Measurements from ENCODE around the gene LRMDA.

The LRMDA gene

GRCh38 chr10:76433161-76434005, 1002.0 kb downstream of the LRMDA start:
- Histone ChIP-seq H3K36me3 (no peaks in the 10 kb centered on the region), H3K27me3 (ENCODE audit: insufficient read depth, low read depth, severe bottlenecking) (peaks cover 21% of the 10 kb centered on the region), H3K4me3 (ENCODE audit: low read depth, low read length) (no peak overlapping the region), H3K9me3 (ENCODE audit: severe bottlenecking) (no peaks in the 10 kb centered on the region), H3K27ac (no peak overlapping the region)
- peak; percentile 10 for DNase-seq
- no peak for TF ChIP-seq CTCF (IDR thresholded peaks at IDR 0.05; ENCODE audit: low read depth, low read length)

- no peaks in the 10 kb centered on the region for H3K9me3 ChIP-seq (ENCODE audit: severe bottlenecking)
- H3K27ac ChIP-seq, result no peak overlapping the region
- no peak for TF ChIP-seq CTCF (IDR thresholded peaks at IDR 0.05; ENCODE audit: low read depth, low read length)
- peaks cover 21% of the 10 kb centered on the region for H3K27me3 ChIP-seq (ENCODE audit: insufficient read depth, low read depth, severe bottlenecking)
- DNase-seq, result no peak
- H3K36me3 ChIP-seq, result no peaks in the 10 kb centered on the region
- no peak overlapping the region for H3K4me3 ChIP-seq (ENCODE audit: low read depth, low read length)
These were observed 1003.7 kb downstream of the LRMDA start for GRCh38 chr10:76435157-76435556.

GRCh38 chr10:76436401-76436811, 1005.0 kb downstream of the LRMDA start:
- no peak for TF ChIP-seq CTCF (IDR thresholded peaks at IDR 0.05; ENCODE audit: low read depth, low read length)
- Histone ChIP-seq H3K27me3 (ENCODE audit: insufficient read depth, low read depth, severe bottlenecking) (peaks cover 21% of the 10 kb centered on the region), H3K4me3 (ENCODE audit: low read depth, low read length) (no peak overlapping the region), H3K27ac (no peak overlapping the region), H3K36me3 (no peaks in the 10 kb centered on the region), H3K9me3 (ENCODE audit: severe bottlenecking) (no peaks in the 10 kb centered on the region)
- DNase-seq, result no peak

- TF ChIP-seq CTCF (IDR thresholded peaks at IDR 0.05; ENCODE audit: low read depth, low read length), result no peak
- peaks cover 21% of the 10 kb centered on the region for H3K27me3 ChIP-seq (ENCODE audit: insufficient read depth, low read depth, severe bottlenecking)
- H3K36me3 ChIP-seq, result no peaks in the 10 kb centered on the region
- H3K27ac ChIP-seq, result no peak overlapping the region
- no peak for DNase-seq
- H3K4me3 ChIP-seq (ENCODE audit: low read depth, low read length), result no peak overlapping the region
- H3K9me3 ChIP-seq (ENCODE audit: severe bottlenecking), result no peaks in the 10 kb centered on the region
These were observed 1005.6 kb downstream of the LRMDA start for GRCh38 chr10:76436981-76437380.

GRCh38 chr10:76440426-76440825, 1009.0 kb downstream of the LRMDA start:
- Histone ChIP-seq H3K27me3 (ENCODE audit: insufficient read depth, low read depth, severe bottlenecking) (peaks cover 19% of the 10 kb centered on the region), H3K27ac (no peak overlapping the region), H3K36me3 (no peaks in the 10 kb centered on the region), H3K9me3 (ENCODE audit: severe bottlenecking) (no peaks in the 10 kb centered on the region), H3K4me3 (ENCODE audit: low read depth, low read length) (no peak overlapping the region)
- no peak for TF ChIP-seq CTCF (IDR thresholded peaks at IDR 0.05; ENCODE audit: low read depth, low read length)
- DNase-seq, result no peak

- Histone ChIP-seq H3K27ac (no peak overlapping the region), H3K36me3 (no peaks in the 10 kb centered on the region), H3K27me3 (ENCODE audit: insufficient read depth, low read depth, severe bottlenecking) (peaks cover 2% of the 10 kb centered on the region), H3K4me3 (ENCODE audit: low read depth, low read length) (no peak overlapping the region), H3K9me3 (ENCODE audit: severe bottlenecking) (no peaks in the 10 kb centered on the region)
- TF ChIP-seq CTCF (IDR thresholded peaks at IDR 0.05; ENCODE audit: low read depth, low read length), result no peak
- no peak for DNase-seq
These were observed 1010.7 kb downstream of the LRMDA start for GRCh38 chr10:76442113-76442512.

All from WERI-Rb-1 (cell line).